WTC11 (cell line): ENCODE measurements around the gene PRR33. TPM values are rescaled to one million over a fixed set of nuclear protein-coding genes. Genes with fewer than 3 reads are reported as not detected.

Experiments used
- ATAC-seq: fragments of 200-7000 bp; cut with Tn5 transposase; 2 replicates; pipeline ENCODE4 v1.10.0; 2021; ENCODE audit warnings: mild to moderate bottlenecking, moderate library complexity
- CTCF ChIA-PET: fragments of 300-600 bp; sonication (Branson Sonifier 250); formaldehyde crosslinking; loops from one replicate; lab custom pipeline; 2021; ENCODE audit warnings: antibody characterized with exemption; lab: Charles Lee
- POLR2A ChIA-PET: fragments of 350-600 bp; sonication (Branson Sonifier 250); formaldehyde crosslinking; loops from one replicate; lab custom pipeline; 2021; ENCODE audit warnings: antibody characterized with exemption; lab: Charles Lee
- DNase-seq: peaks from one replicate; pipeline ENCODE4 v3.0.0; 2021; ENCODE audit warnings: low spot score
- H3K27ac Mint-ChIP-seq: 2 replicates; pipeline ENCODE4 v1.8.0; 2021; ENCODE audit warnings: mixed read lengths
- H3K27me3 Mint-ChIP-seq: 2 replicates; pipeline ENCODE4 v1.8.0; 2021; ENCODE audit warnings: low read depth, mild to moderate bottlenecking, moderate library complexity, mixed read lengths
- H3K36me3 Mint-ChIP-seq: 2 replicates; pipeline ENCODE4 v1.8.0; 2021; ENCODE audit warnings: mixed read lengths
- H3K4me1 Mint-ChIP-seq: 2 replicates; pipeline ENCODE4 v1.8.0; 2022; ENCODE audit warnings: mixed read lengths
- H3K4me3 Mint-ChIP-seq: 2 replicates; pipeline ENCODE4 v1.8.0; 2021; ENCODE audit warnings: mild to moderate bottlenecking, moderate library complexity, mixed read lengths
- H3K9me3 Mint-ChIP-seq: 2 replicates; pipeline ENCODE4 v1.8.0; 2021; ENCODE audit warnings: mixed read lengths
- ATF1 ChIP-seq: sonication (generic); formaldehyde crosslinking; IDR thresholded peaks from 2 replicates; pipeline ENCODE4 v1.8.1; 2023; ENCODE audit warnings: mild to moderate bottlenecking, moderate library complexity, missing genetic modification reagents
- EMX1 ChIP-seq: fragments of 250-450 bp; sonication (Bioruptor Pico); IDR thresholded peaks from 2 replicates; pipeline ENCODE4 v1.8.0; 2021; ENCODE audit warnings: mild to moderate bottlenecking
- GRHL2 ChIP-seq: fragments of 250-450 bp; sonication (Bioruptor Pico); IDR thresholded peaks from 2 replicates; pipeline ENCODE4 v1.8.0; 2022; ENCODE audit warnings: mild to moderate bottlenecking, moderate library complexity; ENCODE audit not compliant: insufficient replicate concordance, severe bottlenecking
- HMGA2 ChIP-seq: fragments of 250-450 bp; sonication (Bioruptor Pico); IDR thresholded peaks from 2 replicates; pipeline ENCODE4 v1.4.0; 2021; ENCODE audit warnings: mild to moderate bottlenecking, moderate library complexity
- JUN ChIP-seq: sonication (generic); formaldehyde crosslinking; IDR thresholded peaks from 2 replicates; pipeline ENCODE4 v1.8.0; 2023; ENCODE audit warnings: mild to moderate bottlenecking, missing genetic modification reagents
- KAT7 ChIP-seq: sonication (generic); formaldehyde crosslinking; IDR thresholded peaks from 2 replicates; pipeline ENCODE4 v1.8.1; 2023; ENCODE audit warnings: missing genetic modification reagents, mild to moderate bottlenecking, borderline replicate concordance
- NFYB ChIP-seq: sonication (generic); formaldehyde crosslinking; conservative IDR thresholded peaks from 2 replicates; pipeline ENCODE4 v1.8.0; 2022; ENCODE audit warnings: low read depth, missing genetic modification reagents
- SOX15 ChIP-seq: fragments of 250-450 bp; sonication (Bioruptor Pico); IDR thresholded peaks from 2 replicates; pipeline ENCODE4 v1.9.0; 2021; ENCODE audit warnings: mild to moderate bottlenecking
- SP1 ChIP-seq: sonication (generic); formaldehyde crosslinking; conservative IDR thresholded peaks from 2 replicates; pipeline ENCODE4 v1.8.1; 2022; ENCODE audit warnings: missing genetic modification reagents
- TEAD1 ChIP-seq: sonication (generic); formaldehyde crosslinking; IDR thresholded peaks from 2 replicates; pipeline ENCODE4 v1.8.0; 2022; ENCODE audit warnings: mild to moderate bottlenecking, missing genetic modification reagents
- ZNF396 ChIP-seq: fragments of 250-450 bp; sonication (Bioruptor Pico); IDR thresholded peaks from 2 replicates; pipeline ENCODE4 v1.8.0; 2021; ENCODE audit warnings: mild to moderate bottlenecking, moderate library complexity, borderline replicate concordance
- total RNA-seq: library from RNA; stranded (reverse); gene quantifications from 3 replicates; pipeline ENCODE4 v1.2.3, GENCODE V29; 2021
- TF ChIP-seq, protein P1 (sequence below): sonication (generic); formaldehyde crosslinking; IDR thresholded peaks from 2 replicates; pipeline ENCODE4 v1.8.1; 2022; ENCODE audit warnings: mild to moderate bottlenecking, moderate library complexity, missing genetic modification reagents
- TF ChIP-seq, protein P2 (sequence below): sonication (generic); formaldehyde crosslinking; IDR thresholded peaks from 2 replicates; pipeline ENCODE4 v1.8.1; 2023; ENCODE audit warnings: mild to moderate bottlenecking, missing genetic modification reagents, moderate library complexity
- TF ChIP-seq, protein P3 (sequence below): fragments of 250-450 bp; sonication (Bioruptor Pico); IDR thresholded peaks from 2 replicates; pipeline ENCODE4 v1.9.0; 2021; ENCODE audit warnings: moderate library complexity, mild to moderate bottlenecking, inconsistent platforms, borderline replicate concordance
- TF ChIP-seq, protein P4 (sequence below): sonication (generic); formaldehyde crosslinking; IDR thresholded peaks from 2 replicates; pipeline ENCODE4 v1.8.1; 2022; ENCODE audit warnings: low read depth, mild to moderate bottlenecking, moderate library complexity, missing genetic modification reagents, borderline replicate concordance
- TF ChIP-seq, protein P5 (sequence below): sonication (generic); formaldehyde crosslinking; conservative IDR thresholded peaks from 2 replicates; pipeline ENCODE4 v1.8.1; 2023; ENCODE audit warnings: mild to moderate bottlenecking, low read depth, missing genetic modification reagents, moderate library complexity
- TF ChIP-seq, protein P6 (sequence below): sonication (generic); formaldehyde crosslinking; IDR thresholded peaks from 2 replicates; pipeline ENCODE4 v1.8.0; 2022; ENCODE audit warnings: missing genetic modification reagents

The PRR33 gene
- total RNA-seq, 1 experiment from 2014 or later, result not detected

DNA sequence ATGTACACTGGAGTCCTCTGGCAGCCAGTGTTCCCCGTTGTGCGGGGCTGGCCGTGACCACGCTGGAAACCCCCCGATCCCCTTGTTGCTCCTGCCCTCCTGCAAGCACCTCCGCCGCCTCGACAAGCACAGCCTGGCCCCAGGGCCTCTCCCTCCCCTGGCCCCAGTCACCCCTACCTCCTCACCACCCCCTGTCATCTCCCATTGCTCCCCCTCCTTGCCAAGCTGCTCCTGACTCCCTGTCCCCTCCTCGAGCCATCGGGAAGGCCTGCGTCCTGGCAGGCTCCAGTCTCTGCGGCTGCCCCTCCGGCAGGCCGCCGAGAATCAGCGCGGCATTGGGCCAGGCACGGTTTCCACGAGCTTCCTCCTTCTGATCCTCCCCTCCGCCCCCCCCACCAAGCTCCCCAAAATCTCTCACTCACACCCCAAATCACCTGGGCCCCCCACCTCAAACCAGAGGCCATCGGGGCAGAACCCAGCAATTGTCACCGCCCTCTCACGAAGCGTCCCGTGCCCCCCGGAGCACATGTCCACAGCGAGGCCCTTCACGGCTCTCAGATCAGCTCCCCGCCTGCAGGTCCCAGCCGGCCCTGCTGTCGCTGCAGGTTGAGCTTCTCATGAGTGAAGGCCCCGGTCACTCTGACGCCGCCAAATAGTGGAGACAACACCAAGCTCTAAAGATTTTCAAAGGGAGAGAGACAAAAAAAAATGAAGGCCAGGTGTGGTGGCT lies 44.5 kb downstream of the PRR33 start:
- CTCF ChIA-PET, result interaction anchor here (0.6 to 3.6 kb wide), 15 partner anchors 9 to 309 kb away, joined by 3 to 21 read pairs (median 6); partner anchors contain the start of gene SYT8
- Mint-ChIP-seq H3K4me1 (no peaks in the 10 kb centered on the region), H3K36me3 (no peaks in the 10 kb centered on the region), H3K27ac (no peak overlapping the region; the same call in 1 of the 2 replicates)
- ATAC-seq, result no peak
- TF ChIP-seq, protein P1, sequence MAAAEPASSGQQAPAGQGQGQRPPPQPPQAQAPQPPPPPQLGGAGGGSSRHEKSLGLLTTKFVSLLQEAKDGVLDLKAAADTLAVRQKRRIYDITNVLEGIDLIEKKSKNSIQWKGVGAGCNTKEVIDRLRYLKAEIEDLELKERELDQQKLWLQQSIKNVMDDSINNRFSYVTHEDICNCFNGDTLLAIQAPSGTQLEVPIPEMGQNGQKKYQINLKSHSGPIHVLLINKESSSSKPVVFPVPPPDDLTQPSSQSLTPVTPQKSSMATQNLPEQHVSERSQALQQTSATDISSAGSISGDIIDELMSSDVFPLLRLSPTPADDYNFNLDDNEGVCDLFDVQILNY, result no peak
- TF ChIP-seq, protein P2, sequence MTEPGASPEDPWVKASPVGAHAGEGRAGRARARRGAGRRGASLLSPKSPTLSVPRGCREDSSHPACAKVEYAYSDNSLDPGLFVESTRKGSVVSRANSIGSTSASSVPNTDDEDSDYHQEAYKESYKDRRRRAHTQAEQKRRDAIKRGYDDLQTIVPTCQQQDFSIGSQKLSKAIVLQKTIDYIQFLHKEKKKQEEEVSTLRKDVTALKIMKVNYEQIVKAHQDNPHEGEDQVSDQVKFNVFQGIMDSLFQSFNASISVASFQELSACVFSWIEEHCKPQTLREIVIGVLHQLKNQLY (CRISPR knock-in tag), result no peak
- TF ChIP-seq JUN (CRISPR knock-in tag), result no peak
- TF ChIP-seq, protein P3, sequence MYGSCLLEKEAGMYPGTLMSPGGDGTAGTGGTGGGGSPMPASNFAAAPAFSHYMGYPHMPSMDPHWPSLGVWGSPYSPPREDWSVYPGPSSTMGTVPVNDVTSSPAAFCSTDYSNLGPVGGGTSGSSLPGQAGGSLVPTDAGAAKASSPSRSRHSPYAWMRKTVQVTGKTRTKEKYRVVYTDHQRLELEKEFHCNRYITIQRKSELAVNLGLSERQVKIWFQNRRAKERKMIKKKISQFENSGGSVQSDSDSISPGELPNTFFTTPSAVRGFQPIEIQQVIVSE (CRISPR knock-in tag), result no peak
- no peak for TF ChIP-seq GRHL2 (CRISPR knock-in tag)
- no peak for TF ChIP-seq NFYB (CRISPR knock-in tag)
- no peak for TF ChIP-seq HMGA2 (CRISPR knock-in tag)
- TF ChIP-seq ZNF396 (CRISPR knock-in tag), result no peak
- no peak for TF ChIP-seq TEAD1 (CRISPR knock-in tag)
- TF ChIP-seq, all 79 proteins: peak for 0
- Mint-ChIP-seq H3K4me3 (no peak overlapping the region), H3K27me3 (peaks cover 2% of the 10 kb centered on the region; the same call in 1 of the 2 replicates), H3K9me3 (no peaks in the 10 kb centered on the region)
- no peak for DNase-seq
- POLR2A ChIA-PET, result no interaction called here

DNA sequence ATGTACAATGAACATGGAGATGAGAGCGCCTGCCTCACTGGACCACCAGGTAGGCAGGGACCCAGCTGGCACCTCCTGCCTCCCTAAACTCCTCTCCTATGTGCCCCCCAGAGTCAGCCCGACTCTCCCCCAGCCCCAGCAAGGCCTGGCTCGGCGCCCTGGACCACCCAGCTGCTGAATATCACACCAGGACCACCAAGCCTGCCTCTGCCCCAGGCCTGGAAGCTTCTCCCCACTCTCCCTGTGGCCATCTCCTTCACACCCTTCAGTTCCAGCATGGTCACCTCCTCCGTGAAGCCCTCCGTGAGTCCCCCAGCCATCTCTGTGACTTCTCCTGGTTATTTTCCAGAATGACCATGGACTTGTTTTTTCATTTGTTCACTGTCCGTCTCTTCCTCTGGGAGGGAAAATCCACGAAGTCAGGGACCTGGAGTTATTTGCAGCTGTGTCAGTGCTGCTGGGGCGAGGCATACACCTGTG lies 45.2 kb downstream of the PRR33 start:
- TF ChIP-seq, protein P4, sequence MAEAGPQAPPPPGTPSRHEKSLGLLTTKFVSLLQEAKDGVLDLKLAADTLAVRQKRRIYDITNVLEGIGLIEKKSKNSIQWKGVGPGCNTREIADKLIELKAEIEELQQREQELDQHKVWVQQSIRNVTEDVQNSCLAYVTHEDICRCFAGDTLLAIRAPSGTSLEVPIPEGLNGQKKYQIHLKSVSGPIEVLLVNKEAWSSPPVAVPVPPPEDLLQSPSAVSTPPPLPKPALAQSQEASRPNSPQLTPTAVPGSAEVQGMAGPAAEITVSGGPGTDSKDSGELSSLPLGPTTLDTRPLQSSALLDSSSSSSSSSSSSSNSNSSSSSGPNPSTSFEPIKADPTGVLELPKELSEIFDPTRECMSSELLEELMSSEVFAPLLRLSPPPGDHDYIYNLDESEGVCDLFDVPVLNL, result no peak
- TF ChIP-seq EMX1, result no peak
- Mint-ChIP-seq H3K36me3 (no peaks in the 10 kb centered on the region), H3K4me3 (no peak overlapping the region), H3K27ac (no peak overlapping the region), H3K9me3 (no peaks in the 10 kb centered on the region), H3K27me3 (peaks cover 2% of the 10 kb centered on the region; the same call in 1 of the 2 replicates), H3K4me1 (no peaks in the 10 kb centered on the region)
- DNase-seq (no peak), ATAC-seq (no peak)
- ChIA-PET CTCF (interaction anchor here (0.6 to 3.6 kb wide), 14 partner anchors 9 to 315 kb away, joined by 3 to 19 read pairs (median 6); partner anchors contain the start of gene SYT8), POLR2A (no interaction called here)

DNA sequence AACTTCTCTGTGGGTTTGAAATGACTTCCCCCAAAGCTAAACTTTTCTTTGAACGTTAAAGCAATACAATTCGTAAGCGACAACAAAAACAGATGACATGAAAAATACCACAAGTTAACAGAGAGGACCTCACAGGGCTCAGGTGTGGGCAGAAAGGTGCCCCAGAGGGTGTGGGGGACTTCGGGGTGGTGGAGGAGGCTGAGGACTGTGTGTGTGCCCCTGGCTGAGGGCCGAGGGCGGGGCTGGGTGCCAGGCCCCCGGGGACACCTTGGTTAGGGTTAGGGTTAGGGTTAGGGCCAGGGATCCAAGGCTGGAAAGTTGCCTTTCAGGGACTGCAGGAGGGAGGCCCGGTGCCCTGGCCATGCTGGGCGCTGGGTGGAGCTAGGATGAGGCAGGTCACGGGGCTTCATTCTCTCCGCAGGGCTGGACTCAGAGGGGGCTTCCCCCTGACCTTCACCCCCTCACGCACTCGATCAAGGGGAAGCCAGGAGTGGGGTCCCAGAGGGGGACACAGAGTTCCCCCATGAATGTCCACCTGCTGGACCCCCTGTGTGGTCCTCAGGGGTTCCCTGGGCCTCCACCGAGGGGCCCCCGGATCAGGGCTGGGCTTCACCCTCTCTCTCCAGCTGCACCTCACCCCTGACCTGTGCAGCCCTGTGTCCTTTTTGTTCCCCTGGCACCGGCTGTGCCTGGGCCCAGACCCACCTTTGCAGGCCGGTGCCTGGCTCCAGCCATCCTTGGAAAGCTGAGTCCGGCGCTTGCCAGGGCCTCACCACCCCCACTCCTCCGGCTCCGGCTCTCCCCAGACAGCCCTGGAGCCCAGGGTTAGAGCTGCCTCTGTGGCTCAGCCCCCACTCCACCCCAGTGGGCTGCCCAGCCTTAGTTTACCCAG lies 45.9 kb downstream of the PRR33 start:
- DNase-seq, result no peak
- Mint-ChIP-seq H3K27ac (no peak overlapping the region), H3K4me1 (no peaks in the 10 kb centered on the region), H3K9me3 (no peaks in the 10 kb centered on the region), H3K27me3 (peaks cover 2% of the 10 kb centered on the region; the same call in 1 of the 2 replicates), H3K4me3 (no peak overlapping the region), H3K36me3 (no peaks in the 10 kb centered on the region)
- ATAC-seq, result no peak
- ChIA-PET CTCF (interaction anchor here (0.6 to 3.6 kb wide), 6 partner anchors 12 to 316 kb away, joined by 3 to 19 read pairs (median 10); partner anchors contain the start of gene SYT8), POLR2A (no interaction called here)
- TF ChIP-seq, protein P5, sequence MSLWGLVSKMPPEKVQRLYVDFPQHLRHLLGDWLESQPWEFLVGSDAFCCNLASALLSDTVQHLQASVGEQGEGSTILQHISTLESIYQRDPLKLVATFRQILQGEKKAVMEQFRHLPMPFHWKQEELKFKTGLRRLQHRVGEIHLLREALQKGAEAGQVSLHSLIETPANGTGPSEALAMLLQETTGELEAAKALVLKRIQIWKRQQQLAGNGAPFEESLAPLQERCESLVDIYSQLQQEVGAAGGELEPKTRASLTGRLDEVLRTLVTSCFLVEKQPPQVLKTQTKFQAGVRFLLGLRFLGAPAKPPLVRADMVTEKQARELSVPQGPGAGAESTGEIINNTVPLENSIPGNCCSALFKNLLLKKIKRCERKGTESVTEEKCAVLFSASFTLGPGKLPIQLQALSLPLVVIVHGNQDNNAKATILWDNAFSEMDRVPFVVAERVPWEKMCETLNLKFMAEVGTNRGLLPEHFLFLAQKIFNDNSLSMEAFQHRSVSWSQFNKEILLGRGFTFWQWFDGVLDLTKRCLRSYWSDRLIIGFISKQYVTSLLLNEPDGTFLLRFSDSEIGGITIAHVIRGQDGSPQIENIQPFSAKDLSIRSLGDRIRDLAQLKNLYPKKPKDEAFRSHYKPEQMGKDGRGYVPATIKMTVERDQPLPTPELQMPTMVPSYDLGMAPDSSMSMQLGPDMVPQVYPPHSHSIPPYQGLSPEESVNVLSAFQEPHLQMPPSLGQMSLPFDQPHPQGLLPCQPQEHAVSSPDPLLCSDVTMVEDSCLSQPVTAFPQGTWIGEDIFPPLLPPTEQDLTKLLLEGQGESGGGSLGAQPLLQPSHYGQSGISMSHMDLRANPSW (CRISPR knock-in tag), result no peak
- TF ChIP-seq SP1 (CRISPR knock-in tag), result no peak
- TF ChIP-seq SOX15, result no peak
- TF ChIP-seq, protein P4, result no peak
- TF ChIP-seq ATF1 (CRISPR knock-in tag), result no peak
- TF ChIP-seq, protein P6, sequence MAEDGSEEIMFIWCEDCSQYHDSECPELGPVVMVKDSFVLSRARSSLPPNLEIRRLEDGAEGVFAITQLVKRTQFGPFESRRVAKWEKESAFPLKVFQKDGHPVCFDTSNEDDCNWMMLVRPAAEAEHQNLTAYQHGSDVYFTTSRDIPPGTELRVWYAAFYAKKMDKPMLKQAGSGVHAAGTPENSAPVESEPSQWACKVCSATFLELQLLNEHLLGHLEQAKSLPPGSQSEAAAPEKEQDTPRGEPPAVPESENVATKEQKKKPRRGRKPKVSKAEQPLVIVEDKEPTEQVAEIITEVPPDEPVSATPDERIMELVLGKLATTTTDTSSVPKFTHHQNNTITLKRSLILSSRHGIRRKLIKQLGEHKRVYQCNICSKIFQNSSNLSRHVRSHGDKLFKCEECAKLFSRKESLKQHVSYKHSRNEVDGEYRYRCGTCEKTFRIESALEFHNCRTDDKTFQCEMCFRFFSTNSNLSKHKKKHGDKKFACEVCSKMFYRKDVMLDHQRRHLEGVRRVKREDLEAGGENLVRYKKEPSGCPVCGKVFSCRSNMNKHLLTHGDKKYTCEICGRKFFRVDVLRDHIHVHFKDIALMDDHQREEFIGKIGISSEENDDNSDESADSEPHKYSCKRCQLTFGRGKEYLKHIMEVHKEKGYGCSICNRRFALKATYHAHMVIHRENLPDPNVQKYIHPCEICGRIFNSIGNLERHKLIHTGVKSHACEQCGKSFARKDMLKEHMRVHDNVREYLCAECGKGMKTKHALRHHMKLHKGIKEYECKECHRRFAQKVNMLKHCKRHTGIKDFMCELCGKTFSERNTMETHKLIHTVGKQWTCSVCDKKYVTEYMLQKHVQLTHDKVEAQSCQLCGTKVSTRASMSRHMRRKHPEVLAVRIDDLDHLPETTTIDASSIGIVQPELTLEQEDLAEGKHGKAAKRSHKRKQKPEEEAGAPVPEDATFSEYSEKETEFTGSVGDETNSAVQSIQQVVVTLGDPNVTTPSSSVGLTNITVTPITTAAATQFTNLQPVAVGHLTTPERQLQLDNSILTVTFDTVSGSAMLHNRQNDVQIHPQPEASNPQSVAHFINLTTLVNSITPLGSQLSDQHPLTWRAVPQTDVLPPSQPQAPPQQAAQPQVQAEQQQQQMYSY (CRISPR knock-in tag), result no peak
- TF ChIP-seq KAT7 (CRISPR knock-in tag), result no peak
